HCT116 (cell line): Measurements from ENCODE around the gene TYW5.

ENCODE experiments used
- CTCF ChIP-seq, 3 experiments: fragments of 200-600 bp in 1 of 3; sonication (generic) in 1 of 3; IDR thresholded peaks in 2 of 3; conservative IDR thresholded peaks in 1 of 3; 2 replicates each; pipeline ENCODE4 v1.5.1; 2012 to 2017; ENCODE audit warnings: low read depth in 2 of 3, low read length in 2 of 3, antibody characterized with exemption in 1 of 3, borderline replicate concordance in 1 of 3, control low read depth in 1 of 3, mild to moderate bottlenecking in 1 of 3, mixed read lengths in 1 of 3, mixed run types in 1 of 3, moderate library complexity in 1 of 3; ENCODE audit not compliant: insufficient read depth in 1 of 3
- EGR1 ChIP-seq: IDR thresholded peaks from 2 replicates; pipeline ENCODE4 v1.6.1; 2012; ENCODE audit warnings: low read depth
- EZH2 ChIP-seq: fragments of 200-600 bp; sonication (generic); IDR thresholded peaks from 2 replicates; pipeline ENCODE4 v1.6.1; 2017; ENCODE audit warnings: antibody characterized with exemption, mixed run types
- EZH2phosphoT487 ChIP-seq: fragments of 200-600 bp; IDR thresholded peaks from 2 replicates; pipeline ENCODE4 v1.6.1; 2018; ENCODE audit warnings: antibody characterized with exemption, borderline replicate concordance
- MAX ChIP-seq: IDR thresholded peaks from 2 replicates; pipeline ENCODE4 v1.6.1; 2012
- POLR2A ChIP-seq: IDR thresholded peaks from 2 replicates; pipeline ENCODE4 v1.7.0; 2011; ENCODE audit warnings: borderline replicate concordance; ENCODE audit not compliant: insufficient read depth, insufficient read length; ENCODE audit errors: extremely low read depth
- POLR2AphosphoS5 ChIP-seq: IDR thresholded peaks from 2 replicates; pipeline ENCODE4 v1.6.1; 2011; ENCODE audit warnings: mild to moderate bottlenecking, low read depth, low read length, moderate library complexity
- YY1 ChIP-seq: IDR thresholded peaks from 2 replicates; pipeline ENCODE4 v1.6.1; 2011; ENCODE audit warnings: low read length, low read depth, moderate library complexity, mild to moderate bottlenecking; ENCODE audit not compliant: insufficient replicate concordance; ENCODE audit errors: extremely low read depth

GRCh38 chr2:199929262-199929661 is 26.0 kb downstream of the TYW5 start:
- TF ChIP-seq CTCF (IDR thresholded peaks at IDR 0.05 in 2 of 3, conservative IDR thresholded peaks at IDR 0.05 in 1 of 3; ENCODE audit: borderline replicate concordance in 1 of 3, insufficient read depth in 1 of 3, low read depth in 2 of 3, low read length in 2 of 3) (no peak), EZH2phosphoT487 (no peak), YY1 (no peak), EGR1 (no peak), POLR2AphosphoS5 (0 out of 2 replicates have a peak, but pooled peaks have one; percentile 30), EZH2 (no peak), POLR2A (no peak), MAX (no peak)
